Jurkat, Clone E6-1 (cell line): ENCODE results near the gene VTI1B.

Experiments used
- DNase-seq: peaks from one replicate; pipeline ENCODE4 v3.0.0-alpha.2; 2011; ENCODE audit warnings: low read depth, low spot score
- H3K4me3 ChIP-seq: 2 replicates; pipeline ENCODE4 v1.5.1; 2011; ENCODE audit warnings: mild to moderate bottlenecking, low read length, control low read depth, moderate library complexity

The VTI1B gene

GRCh38 chr14:67680941-67681340, 6.5 kb upstream of the VTI1B start:
- DNase-seq, result no peak
- no peak overlapping the region for H3K4me3 ChIP-seq

- H3K4me3 ChIP-seq, result no peak overlapping the region
- no peak for DNase-seq
Observed at GRCh38 chr14:67680121-67680602, 5.7 kb upstream of the VTI1B start.

- no peak for DNase-seq
- no peak overlapping the region for H3K4me3 ChIP-seq
Observed at GRCh38 chr14:67679006-67679405, 4.6 kb upstream of the VTI1B start.

GRCh38 chr14:67675219-67675582, 769 bp upstream of the VTI1B start:
- peak overlapping the region; percentile 77 for H3K4me3 ChIP-seq
- no peak for DNase-seq

GRCh38 chr14:67674139-67674479, 323 bp downstream of the VTI1B start:
- peak overlapping the region; percentile 77 for H3K4me3 ChIP-seq
- DNase-seq, result no peak

GRCh38 chr14:67673451-67673850, 981 bp downstream of the VTI1B start:
- peak overlapping the region; percentile 77 for H3K4me3 ChIP-seq
- DNase-seq, result no peak

- no peak overlapping the region for H3K4me3 ChIP-seq
- DNase-seq, result no peak
Observed at GRCh38 chr14:67668559-67668958, 5.9 kb downstream of the VTI1B start.

GRCh38 chr14:67666750-67667449, 7.5 kb downstream of the VTI1B start:
- no peak overlapping the region for H3K4me3 ChIP-seq
- DNase-seq, result peak; percentile 59

GRCh38 chr14:67665868-67666267, 8.6 kb downstream of the VTI1B start:
- no peak for DNase-seq
- H3K4me3 ChIP-seq, result no peak overlapping the region

- no peak overlapping the region for H3K4me3 ChIP-seq
- DNase-seq, result no peak
Observed at GRCh38 chr14:67663633-67664032, 10.8 kb downstream of the VTI1B start.

GRCh38 chr14:67653651-67654280, 20.7 kb downstream of the VTI1B start:
- no peak for DNase-seq
- no peak overlapping the region for H3K4me3 ChIP-seq

GRCh38 chr14:67652189-67652588, 22.2 kb downstream of the VTI1B start:
- H3K4me3 ChIP-seq, result no peak overlapping the region
- DNase-seq, result no peak

GRCh38 chr14:67650694-67651093, 23.7 kb downstream of the VTI1B start:
- DNase-seq, result no peak
- H3K4me3 ChIP-seq, result no peak overlapping the region

GRCh38 chr14:67650151-67650550, 24.3 kb downstream of the VTI1B start:
- DNase-seq, result no peak
- no peak overlapping the region for H3K4me3 ChIP-seq

- DNase-seq, result no peak
Observed at GRCh38 chr14:67646131-67646530, 28.3 kb downstream of the VTI1B start.

GRCh38 chr14:67645414-67645813, 29.0 kb downstream of the VTI1B start:
- DNase-seq, result no peak
- no peak overlapping the region for H3K4me3 ChIP-seq

More at GRCh38 chr14:67646131-67646530, 28.3 kb downstream of the VTI1B start:
- H3K4me3 ChIP-seq, result no peak overlapping the region

GRCh38 chr14:67644428-67644827, 30.0 kb downstream of the VTI1B start:
- no peak for DNase-seq
- no peak overlapping the region for H3K4me3 ChIP-seq

- no peak for DNase-seq
- no peak overlapping the region for H3K4me3 ChIP-seq
Observed at GRCh38 chr14:67643713-67644112, 30.7 kb downstream of the VTI1B start.

GRCh38 chr14:67641902-67642749, 32.3 kb downstream of the VTI1B start:
- peak; percentile 47 for DNase-seq
- no peak overlapping the region for H3K4me3 ChIP-seq

- DNase-seq, result no peak
- no peak overlapping the region for H3K4me3 ChIP-seq
Observed at GRCh38 chr14:67641480-67641879, 33.0 kb downstream of the VTI1B start.
